ENCODE measurements around the gene PRKAG2.
"Not testable (repeated sequence)": the region's sequence is repeated elsewhere in the genome, so short reads cannot be mapped to it uniquely, and the experiment has no call there.

GRCh38 chr7:151874479-151874878, 2.4 kb downstream of the PRKAG2 start:
- TF ChIP-seq EP300 (IDR thresholded peaks at IDR 0.05; ENCODE audit: low read depth in 2 of 2, low read length in 2 of 2); EP300 (CRISPR knock-in tag; IDR thresholded peaks at IDR 0.05; ENCODE audit: borderline replicate concordance); ZNF501 (CRISPR knock-in tag; IDR thresholded peaks at IDR 0.05); ZNF24 (IDR thresholded peaks at IDR 0.05); POLR2G (IDR thresholded peaks at IDR 0.05; ENCODE audit: low read depth, low read length); ZNF83 (CRISPR knock-in tag; IDR thresholded peaks at IDR 0.05; ENCODE audit: borderline replicate concordance); ZZZ3 (CRISPR knock-in tag; IDR thresholded peaks at IDR 0.05; ENCODE audit: borderline replicate concordance); NR2C2 (CRISPR knock-in tag; IDR thresholded peaks at IDR 0.05; ENCODE audit: borderline replicate concordance); BHLHE40 (IDR thresholded peaks at IDR 0.05; ENCODE audit: low read length); MAX (IDR thresholded peaks at IDR 0.05); ZBTB8A (CRISPR knock-in tag; IDR thresholded peaks at IDR 0.05; ENCODE audit: borderline replicate concordance, low read depth); ZNF138 (CRISPR knock-in tag; IDR thresholded peaks at IDR 0.05; ENCODE audit: low read depth); SRF (IDR thresholded peaks at IDR 0.05; ENCODE audit: low read depth, low read length): not testable (repeated sequence)
- TF ChIP-seq, protein P1, sequence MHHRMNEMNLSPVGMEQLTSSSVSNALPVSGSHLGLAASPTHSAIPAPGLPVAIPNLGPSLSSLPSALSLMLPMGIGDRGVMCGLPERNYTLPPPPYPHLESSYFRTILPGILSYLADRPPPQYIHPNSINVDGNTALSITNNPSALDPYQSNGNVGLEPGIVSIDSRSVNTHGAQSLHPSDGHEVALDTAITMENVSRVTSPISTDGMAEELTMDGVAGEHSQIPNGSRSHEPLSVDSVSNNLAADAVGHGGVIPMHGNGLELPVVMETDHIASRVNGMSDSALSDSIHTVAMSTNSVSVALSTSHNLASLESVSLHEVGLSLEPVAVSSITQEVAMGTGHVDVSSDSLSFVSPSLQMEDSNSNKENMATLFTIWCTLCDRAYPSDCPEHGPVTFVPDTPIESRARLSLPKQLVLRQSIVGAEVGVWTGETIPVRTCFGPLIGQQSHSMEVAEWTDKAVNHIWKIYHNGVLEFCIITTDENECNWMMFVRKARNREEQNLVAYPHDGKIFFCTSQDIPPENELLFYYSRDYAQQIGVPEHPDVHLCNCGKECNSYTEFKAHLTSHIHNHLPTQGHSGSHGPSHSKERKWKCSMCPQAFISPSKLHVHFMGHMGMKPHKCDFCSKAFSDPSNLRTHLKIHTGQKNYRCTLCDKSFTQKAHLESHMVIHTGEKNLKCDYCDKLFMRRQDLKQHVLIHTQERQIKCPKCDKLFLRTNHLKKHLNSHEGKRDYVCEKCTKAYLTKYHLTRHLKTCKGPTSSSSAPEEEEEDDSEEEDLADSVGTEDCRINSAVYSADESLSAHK (CRISPR knock-in tag; IDR thresholded peaks at IDR 0.05; ENCODE audit: borderline replicate concordance) = not testable (repeated sequence)
